Smooth muscle cell of the pulmonary artery (primary cell): ENCODE data around the gene FCRL5. TPM values are rescaled to one million over a fixed set of nuclear protein-coding genes. Genes with fewer than 3 reads are reported as not detected.

Source experiments
- total RNA-seq: library from RNA; depleted of rRNA; stranded (reverse); fragments of >200 nt; gene quantifications from 2 replicates; pipeline ENCODE4 v1.2.3, GENCODE V29; 2014

The FCRL5 gene
- total RNA-seq = not detected in 2 replicates

DNA sequence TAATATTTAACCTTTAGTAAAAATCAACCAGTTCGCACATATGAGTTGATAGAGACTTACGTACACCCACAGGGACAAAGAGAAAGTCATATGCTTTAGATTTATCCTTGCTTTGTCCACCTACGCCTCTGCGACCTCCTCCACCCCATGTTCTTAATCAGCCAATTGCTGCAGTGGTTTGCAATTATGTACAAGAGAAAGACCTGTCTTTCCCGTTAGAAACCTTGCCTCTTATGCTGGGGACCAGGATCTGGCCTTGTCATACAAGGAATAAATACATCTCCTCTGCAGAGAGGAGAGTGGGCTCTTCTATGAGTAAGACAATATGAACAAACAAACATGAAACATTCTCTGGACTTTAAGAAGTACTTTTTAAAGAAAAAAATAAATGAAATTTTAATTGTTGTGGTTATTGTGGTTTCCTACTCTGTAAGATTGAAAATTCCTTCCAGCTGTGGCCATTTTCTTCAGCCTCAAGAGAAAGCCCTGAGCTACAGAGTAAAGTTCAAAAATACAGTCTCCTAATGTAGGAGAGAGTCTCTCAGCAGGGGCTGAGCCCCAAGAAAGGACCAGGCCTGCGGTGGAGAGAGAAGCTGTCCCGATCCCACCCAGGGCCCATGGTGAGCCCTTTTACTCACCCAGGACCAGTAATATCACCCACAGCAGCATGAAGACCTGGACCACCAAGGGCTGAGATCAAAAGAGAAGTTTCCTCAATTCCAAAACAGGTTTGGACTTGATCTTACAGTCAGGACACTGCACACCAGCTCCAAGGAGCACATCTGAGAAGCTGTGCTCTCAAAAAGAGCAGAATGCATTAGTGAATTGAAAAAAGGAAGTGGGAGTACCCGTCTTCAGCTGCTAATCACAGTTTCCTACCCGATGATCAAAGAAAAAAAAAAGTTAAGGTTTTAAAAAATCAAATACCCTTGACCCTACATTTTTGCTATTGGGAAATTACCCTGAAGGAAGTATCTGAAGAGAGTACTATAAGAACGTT, at the start of gene FCRL5:
Gene FCRL5, minus strand, starts transcription at position 822 of the 1,000 bp plus-strand sequence. Its CDS starts 153 bp downstream, at position 669.

DNA sequence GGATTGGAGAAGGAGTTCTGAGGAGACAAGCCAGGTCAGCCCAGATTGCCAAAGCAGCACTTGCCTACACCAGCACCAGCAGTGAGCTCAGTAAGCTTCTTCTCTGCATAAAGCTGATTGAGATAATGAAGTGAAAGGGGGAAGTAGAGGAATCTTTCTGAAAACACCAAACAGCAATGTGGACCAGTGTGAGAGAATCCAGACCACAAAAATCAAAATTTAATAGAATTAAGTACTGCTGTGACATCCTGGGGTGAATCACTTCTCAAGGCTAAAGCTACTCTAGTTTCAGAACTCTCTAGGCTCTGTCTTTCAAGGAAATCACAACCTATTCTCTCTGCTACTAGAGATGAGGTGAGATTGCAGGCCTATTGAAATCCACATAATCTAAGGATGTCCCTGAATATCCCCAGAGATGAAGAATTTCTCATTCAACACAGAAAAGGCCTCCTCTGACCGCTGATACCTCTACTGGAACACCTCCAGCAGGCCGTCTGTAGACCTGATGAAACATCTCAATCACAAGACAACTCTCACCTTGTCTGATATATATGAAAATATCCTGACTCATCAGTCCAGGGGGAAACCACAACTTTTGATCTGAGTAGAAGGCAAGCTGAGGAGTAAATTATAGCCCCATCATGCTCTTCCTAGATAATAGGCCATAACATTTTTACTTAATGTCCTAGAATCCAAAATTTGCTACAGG, 45.8 kb upstream of the FCRL5 start, which contains the start of gene FCRL4:
Gene FCRL4, minus strand, starts transcription at position 127 of the 709 bp plus-strand sequence. CDS start 141 bp downstream, outside the sequence.

Other genes with a start within 250 kb of the FCRL5 start
- not detected in 2 replicates for gene FCRL4, start 45.6 kb upstream of the FCRL5 start, total RNA-seq
- gene FCRL3, start 148.3 kb upstream of the FCRL5 start, total RNA-seq = not detected in 2 replicates
- not detected in 2 replicates for gene FCRL2, start 224.6 kb upstream of the FCRL5 start, total RNA-seq